K562 (cell line): ENCODE measurements around the gene NOL4L. TPM values are rescaled to one million over a fixed set of nuclear protein-coding genes. Genes with fewer than 3 reads are reported as not detected.

ENCODE experiments used
- ADNP ChIP-seq: fragments of 200-800 bp; sonication (Bioruptor generic); IDR thresholded peaks from 2 replicates; pipeline ENCODE4 v1.6.1; 2016; ENCODE audit warnings: missing genetic modification characterization, missing compliant biosample characterization
- DMBX1 ChIP-seq: fragments of 250-450 bp; sonication (Bioruptor Pico); IDR thresholded peaks from 2 replicates; pipeline ENCODE4 v1.8.0; 2022; ENCODE audit warnings: inconsistent platforms, mild to moderate bottlenecking, moderate library complexity, borderline replicate concordance
- ESRRA ChIP-seq: fragments of 450-650 bp; IDR thresholded peaks from 2 replicates; pipeline ENCODE4 v1.6.1; 2014; ENCODE audit warnings: low read depth, mild to moderate bottlenecking, moderate library complexity, borderline replicate concordance
- KDM2B ChIP-seq: fragments of 250-450 bp; sonication (Bioruptor Pico); IDR thresholded peaks from 2 replicates; pipeline ENCODE4 v1.8.0; 2021; ENCODE audit warnings: mild to moderate bottlenecking, moderate library complexity
- KLF13 ChIP-seq: fragments of 450-650 bp; IDR thresholded peaks from 2 replicates; pipeline ENCODE4 v1.6.1; 2016; ENCODE audit warnings: missing genetic modification characterization, low read depth, mild to moderate bottlenecking, missing compliant biosample characterization, moderate library complexity, borderline replicate concordance
- L3MBTL2 ChIP-seq: fragments of 450-650 bp; IDR thresholded peaks from 2 replicates; pipeline ENCODE4 v1.6.1; 2016; ENCODE audit warnings: mild to moderate bottlenecking, moderate library complexity
- LCOR ChIP-seq: sonication (generic); formaldehyde crosslinking; IDR thresholded peaks from 2 replicates; pipeline ENCODE4 v1.8.0; 2022; ENCODE audit warnings: mild to moderate bottlenecking, missing genetic modification reagents
- MEF2D ChIP-seq: conservative IDR thresholded peaks from 2 replicates; pipeline ENCODE4 v1.6.1; 2016; ENCODE audit warnings: low read depth, missing genetic modification characterization, missing compliant biosample characterization
- NCOA4 ChIP-seq: fragments of 450-650 bp; IDR thresholded peaks from 2 replicates; pipeline ENCODE4 v1.6.1; 2018; ENCODE audit warnings: mild to moderate bottlenecking; ENCODE audit not compliant: partially characterized antibody
- NR1H2 ChIP-seq: sonication (generic); formaldehyde crosslinking; IDR thresholded peaks from 2 replicates; pipeline ENCODE4 v1.4.0; 2020; ENCODE audit warnings: mild to moderate bottlenecking, missing genetic modification reagents
- NR2C1 ChIP-seq, 2 experiments: fragments of 450-650 bp; IDR thresholded peaks; 2 replicates each; pipeline ENCODE4 v1.6.1; 2017; ENCODE audit warnings: mild to moderate bottlenecking in 2 of 2, antibody characterized with exemption in 1 of 2, inconsistent platforms in 1 of 2, missing compliant biosample characterization in 1 of 2, missing genetic modification characterization in 1 of 2
- PHF8 ChIP-seq: fragments of 200-600 bp; sonication (generic); IDR thresholded peaks from 2 replicates; pipeline ENCODE4 v1.6.1; 2012; ENCODE audit warnings: mixed run types, mild to moderate bottlenecking, inconsistent platforms, low read length, moderate library complexity, borderline replicate concordance
- U2AF1 ChIP-seq: fragments of 200-400 bp; formaldehyde crosslinking; optimal IDR thresholded peaks from 2 replicates; pipeline ENCODE3; 2017; ENCODE audit warnings: mild to moderate bottlenecking, low read depth, low read length, moderate library complexity
- ZC3H11A ChIP-seq: IDR thresholded peaks from 2 replicates; pipeline ENCODE4 v1.6.1; 2012; ENCODE audit warnings: low read depth, low read length, improper control_type of control experiment
- ZNF12 ChIP-seq: sonication (generic); formaldehyde crosslinking; IDR thresholded peaks from 2 replicates; pipeline ENCODE4 v1.4.0; 2020; ENCODE audit warnings: mild to moderate bottlenecking, missing genetic modification reagents
- ZNF311 ChIP-seq: fragments of 250-450 bp; sonication (Bioruptor Pico); IDR thresholded peaks from 2 replicates; pipeline ENCODE4 v1.4.0; 2020; ENCODE audit warnings: mild to moderate bottlenecking, moderate library complexity
- ZNF57 ChIP-seq: fragments of 450-650 bp; formaldehyde crosslinking; IDR thresholded peaks from 2 replicates; pipeline ENCODE4 v1.4.0; 2020; ENCODE audit warnings: mild to moderate bottlenecking, moderate library complexity
- polyA plus RNA-seq, 8 experiments: library from polyadenylated mRNA; depleted of rRNA in 4 of 8; stranded (reverse) in 5 of 8; unstranded in 3 of 8; fragments of >200 nt; fragmentation: Nextera tagmentation in 2 of 8; fragmentation: Illumina TruSeq in 1 of 8; extraction: Ambion mirVana in 2 of 8; extraction: Trizol in 1 of 8; gene quantifications; 2 replicates each; pipeline versions ENCODE4 v1.2.1 to v1.2.3, GENCODE V29; 2011 to 2014; ENCODE audit warnings: inconsistent platforms in 1 of 8, missing spikeins in 1 of 8
- total RNA-seq, 7 experiments: library from RNA; depleted of rRNA in 6 of 7; stranded (reverse); fragments of >200 nt in 6 of 7; fragmentation: Illumina TruSeq in 2 of 7; extraction: Trizol in 2 of 7; gene quantifications; 2 replicates each; pipeline versions ENCODE4 v1.2.1 to v1.2.3, GENCODE V29; 2011 to 2021; ENCODE audit warnings: low replicate concordance in 1 of 7
- TF ChIP-seq, protein P1 (sequence below): IDR thresholded peaks from 2 replicates; pipeline ENCODE4 v1.6.1; 2012; ENCODE audit warnings: low read depth, low read length, improper control_type of control experiment, borderline replicate concordance
- TF ChIP-seq, protein P2 (sequence below): sonication (generic); formaldehyde crosslinking; IDR thresholded peaks from 2 replicates; pipeline ENCODE4 v1.4.0; 2020; ENCODE audit warnings: mild to moderate bottlenecking, missing genetic modification reagents
- TF ChIP-seq, protein P3 (sequence below): fragments of 250-450 bp; sonication (Bioruptor Pico); IDR thresholded peaks from 2 replicates; pipeline ENCODE4 v1.8.0; 2021; ENCODE audit warnings: moderate library complexity, mild to moderate bottlenecking, inconsistent platforms
- TF ChIP-seq, protein P4 (sequence below): sonication (generic); formaldehyde crosslinking; IDR thresholded peaks from 2 replicates; pipeline ENCODE4 v1.5.0; 2020; ENCODE audit warnings: missing genetic modification reagents

NOL4L gene
- total and polyA plus RNA-seq, 9 of the 15 experiments (the other 6 are each of a cell fraction or from before 2014, with no cell fraction given) = 5.1 to 36.2 (median 13.6) TPM

DNA sequence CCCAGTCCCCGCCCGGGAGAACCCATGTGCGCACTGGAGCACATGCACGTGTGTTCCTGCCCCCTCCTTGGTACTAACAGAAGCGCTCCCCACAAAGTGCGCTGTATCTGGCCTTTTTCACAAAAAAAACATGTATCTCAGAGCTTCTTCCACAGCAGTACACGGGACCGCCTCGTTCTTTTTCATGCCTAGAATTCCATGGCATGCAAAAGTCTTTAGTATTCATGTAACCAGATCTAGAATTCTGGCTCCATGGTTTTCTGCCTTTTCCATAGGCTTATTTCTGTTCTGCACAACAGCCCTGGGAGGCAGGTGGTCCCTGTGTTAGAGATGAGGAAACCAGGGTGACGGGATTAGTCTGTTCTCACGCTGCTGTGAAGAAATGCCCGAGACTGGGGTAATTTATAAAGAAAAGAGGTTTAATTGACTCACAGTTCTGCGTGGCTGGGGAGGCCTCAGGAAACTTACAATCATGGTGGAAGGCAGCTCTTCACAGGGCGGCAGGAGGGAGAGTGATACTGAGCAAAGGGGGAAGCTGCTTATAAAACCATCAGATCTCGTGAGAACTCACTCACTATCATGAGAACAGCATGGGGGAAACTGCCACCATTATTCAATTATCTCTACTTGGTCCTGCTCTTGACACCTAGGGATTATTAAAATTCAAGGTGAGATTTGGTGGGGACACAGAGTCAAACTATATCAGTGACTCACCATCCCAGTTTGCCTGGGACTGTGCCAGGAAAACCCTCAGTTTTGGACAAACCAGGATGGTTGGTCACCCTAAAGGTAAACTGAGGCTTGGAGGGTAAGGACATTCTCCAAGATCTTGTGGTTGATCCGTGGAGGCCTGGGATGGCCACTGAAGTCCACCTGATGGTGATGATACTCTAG is 47.6 kb upstream of the NOL4L start (continued):
- TF ChIP-seq, protein P1, sequence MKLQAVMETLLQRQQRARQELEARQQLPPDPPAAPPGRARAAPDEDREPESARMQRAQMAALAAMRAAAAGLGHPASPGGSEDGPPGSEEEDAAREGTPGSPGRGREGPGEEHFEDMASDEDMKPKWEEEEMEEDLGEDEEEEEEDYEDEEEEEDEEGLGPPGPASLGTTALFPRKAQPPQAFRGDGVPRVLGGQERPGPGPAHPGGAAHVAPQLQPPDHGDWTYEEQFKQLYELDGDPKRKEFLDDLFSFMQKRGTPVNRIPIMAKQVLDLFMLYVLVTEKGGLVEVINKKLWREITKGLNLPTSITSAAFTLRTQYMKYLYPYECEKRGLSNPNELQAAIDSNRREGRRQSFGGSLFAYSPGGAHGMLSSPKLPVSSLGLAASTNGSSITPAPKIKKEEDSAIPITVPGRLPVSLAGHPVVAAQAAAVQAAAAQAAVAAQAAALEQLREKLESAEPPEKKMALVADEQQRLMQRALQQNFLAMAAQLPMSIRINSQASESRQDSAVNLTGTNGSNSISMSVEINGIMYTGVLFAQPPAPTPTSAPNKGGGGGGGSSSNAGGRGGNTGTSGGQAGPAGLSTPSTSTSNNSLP = no peak; the same call in 1 of the 2 replicates
- TF ChIP-seq ZNF57 (CRISPR knock-in tag) (no peak), DMBX1 (peak; percentile 72), NR2C1 (IDR thresholded peaks at IDR 0.05) (no peak), NR2C1 (tag; IDR thresholded peaks at IDR 0.05) (no peak), NCOA4 (no peak), U2AF1 (no peak), KDM2B (no peak), NR1H2 (CRISPR knock-in tag) (no peak), LCOR (no peak), L3MBTL2 (peak; percentile 96), KLF13 (no peak), ADNP (tag) (no peak), ZC3H11A (no peak), PHF8 (peak; percentile 43; the same call in 1 of the 2 replicates), MEF2D (tag) (0 out of 2 replicates have a peak, but pooled peaks have one; percentile 37), ESRRA (no peak), ZNF311 (peak; percentile 71), ZNF12 (no peak)
- TF ChIP-seq, protein P2, sequence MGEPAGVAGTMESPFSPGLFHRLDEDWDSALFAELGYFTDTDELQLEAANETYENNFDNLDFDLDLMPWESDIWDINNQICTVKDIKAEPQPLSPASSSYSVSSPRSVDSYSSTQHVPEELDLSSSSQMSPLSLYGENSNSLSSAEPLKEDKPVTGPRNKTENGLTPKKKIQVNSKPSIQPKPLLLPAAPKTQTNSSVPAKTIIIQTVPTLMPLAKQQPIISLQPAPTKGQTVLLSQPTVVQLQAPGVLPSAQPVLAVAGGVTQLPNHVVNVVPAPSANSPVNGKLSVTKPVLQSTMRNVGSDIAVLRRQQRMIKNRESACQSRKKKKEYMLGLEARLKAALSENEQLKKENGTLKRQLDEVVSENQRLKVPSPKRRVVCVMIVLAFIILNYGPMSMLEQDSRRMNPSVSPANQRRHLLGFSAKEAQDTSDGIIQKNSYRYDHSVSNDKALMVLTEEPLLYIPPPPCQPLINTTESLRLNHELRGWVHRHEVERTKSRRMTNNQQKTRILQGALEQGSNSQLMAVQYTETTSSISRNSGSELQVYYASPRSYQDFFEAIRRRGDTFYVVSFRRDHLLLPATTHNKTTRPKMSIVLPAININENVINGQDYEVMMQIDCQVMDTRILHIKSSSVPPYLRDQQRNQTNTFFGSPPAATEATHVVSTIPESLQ (CRISPR knock-in tag) = no peak
- TF ChIP-seq, protein P3, sequence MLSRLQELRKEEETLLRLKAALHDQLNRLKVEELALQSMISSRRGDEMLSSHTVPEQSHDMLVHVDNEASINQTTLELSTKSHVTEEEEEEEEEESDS (CRISPR knock-in tag) = no peak
- TF ChIP-seq, protein P4, sequence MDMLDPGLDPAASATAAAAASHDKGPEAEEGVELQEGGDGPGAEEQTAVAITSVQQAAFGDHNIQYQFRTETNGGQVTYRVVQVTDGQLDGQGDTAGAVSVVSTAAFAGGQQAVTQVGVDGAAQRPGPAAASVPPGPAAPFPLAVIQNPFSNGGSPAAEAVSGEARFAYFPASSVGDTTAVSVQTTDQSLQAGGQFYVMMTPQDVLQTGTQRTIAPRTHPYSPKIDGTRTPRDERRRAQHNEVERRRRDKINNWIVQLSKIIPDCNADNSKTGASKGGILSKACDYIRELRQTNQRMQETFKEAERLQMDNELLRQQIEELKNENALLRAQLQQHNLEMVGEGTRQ (CRISPR knock-in tag) = no peak
